Cardiac fibroblast (primary cell): ENCODE results near the gene ING4.
A peak's percentile ranks its signal among the peaks of the same experiment; 100 is the strongest.

Experiments
- DNase-seq, 2 donors: peaks; one replicate each; pipeline versions ENCODE4 v3.0.0 to v3.0.0-alpha.2; 2010; ENCODE audit warnings: low read depth in 2 of 2
- H3K4me3 ChIP-seq, 2 donors: replicated peaks in 1 of 2; 1 replicate in 1 of 2; 2 replicates in 1 of 2; pipeline ENCODE4 v1.5.1; 2011; ENCODE audit warnings: low read depth in 2 of 2, low read length in 2 of 2, mild to moderate bottlenecking in 2 of 2, moderate library complexity in 1 of 2
- CTCF ChIP-seq: IDR thresholded peaks from one replicate; pipeline ENCODE4 v1.5.1; 2011; ENCODE audit warnings: low read depth, mild to moderate bottlenecking, low read length, inconsistent platforms

Gene ING4

GRCh38 chr12:6664902-6665301 lies 2.0 kb upstream of the ING4 start:
- no peak overlapping the region for H3K4me3 ChIP-seq
- peak in 1 of 2 donors; percentile 17 for DNase-seq
- no peak for TF ChIP-seq CTCF

GRCh38 chr12:6662602-6662905 lies 365 bp downstream of the ING4 start:
- H3K4me3 ChIP-seq: peak overlapping the region; percentile 75 to 85
- TF ChIP-seq CTCF: no peak
- DNase-seq: no peak

GRCh38 chr12:6653987-6654386 lies 8.9 kb downstream of the ING4 start:
- no peak for DNase-seq
- H3K4me3 ChIP-seq: no peak overlapping the region
- no peak for TF ChIP-seq CTCF

- TF ChIP-seq CTCF: no peak
- no peak for DNase-seq
- no peak overlapping the region for H3K4me3 ChIP-seq
Measured at GRCh38 chr12:6653342-6653741, 9.6 kb downstream of the ING4 start.

- no peak for TF ChIP-seq CTCF
- DNase-seq: no peak
Measured at GRCh38 chr12:6652391-6652790, 10.5 kb downstream of the ING4 start.

GRCh38 chr12:6650832-6651231 lies 12.1 kb downstream of the ING4 start:
- no peak for DNase-seq
- no peak overlapping the region for H3K4me3 ChIP-seq
- TF ChIP-seq CTCF: no peak

More at GRCh38 chr12:6652391-6652790, 10.5 kb downstream of the ING4 start:
- no peak overlapping the region for H3K4me3 ChIP-seq

- TF ChIP-seq CTCF: no peak
- peak; percentile 38 to 64 for DNase-seq
- peak within 1 kb of the TSS; percentile 28 to 39 for H3K4me3 ChIP-seq
Measured at GRCh38 chr12:6647083-6647604, 15.8 kb downstream of the ING4 start, which contains the start of gene ACRBP. Gene ACRBP, minus strand, starts transcription at chr12:6647432. Its CDS starts 66 bp downstream, at chr12:6647366.
